B cell (primary cell): ENCODE results near the gene CAMK1. TPM values are rescaled to one million over a fixed set of nuclear protein-coding genes. Genes with fewer than 3 reads are reported as not detected.

Source experiments
- ATAC-seq: fragments of 200-7000 bp; cut with Tn5 transposase; one replicate; pipeline ENCODE4 v1.10.0; 2021; ENCODE audit warnings: low read depth, mild to moderate bottlenecking, moderate number of reproducible peaks, moderate library complexity
- CTCF ChIA-PET: fragments of 350-600 bp; sonication (Branson Sonifier 250); formaldehyde crosslinking; loops from one replicate; lab custom pipeline; 2021; ENCODE audit warnings: antibody characterized with exemption, inconsistent platforms; lab: Charles Lee
- POLR2A ChIA-PET: fragments of 350-600 bp; sonication (Branson Sonifier 250); formaldehyde crosslinking; loops from one replicate; lab custom pipeline; 2021; ENCODE audit warnings: antibody characterized with exemption; lab: Charles Lee
- DNase-seq: peaks from one replicate; pipeline ENCODE4 v3.0.0; 2013
- H2AFZ ChIP-seq: 2 replicates; pipeline ENCODE4 v1.6.1; 2012; ENCODE audit warnings: mild to moderate bottlenecking, low read depth, low read length; ENCODE audit not compliant: insufficient read depth, poor library complexity, severe bottlenecking
- H3K27ac ChIP-seq, 2 donors: 1 replicate in 1 of 2; 2 replicates in 1 of 2; pipeline ENCODE4 v1.5.1; 2012 to 2013; ENCODE audit warnings: low read length in 2 of 2, mild to moderate bottlenecking in 2 of 2, moderate library complexity in 1 of 2
- H3K27me3 ChIP-seq, 4 experiments: fragments of 200-600 bp in 1 of 4; sonication (generic) in 1 of 4; replicated peaks in 1 of 4; 1 replicate in 2 of 4; 2 replicates in 2 of 4; pipeline versions ENCODE4 v1.6.1 to v1.7.0; 2013 to 2016; ENCODE audit warnings: low read length in 3 of 4, mild to moderate bottlenecking in 2 of 4, mixed read lengths in 1 of 4, moderate library complexity in 1 of 4; ENCODE audit not compliant: insufficient read depth in 4 of 4, control insufficient read depth in 3 of 4; ENCODE audit errors: control extremely low read depth in 1 of 4
- H3K36me3 ChIP-seq, 2 experiments: replicated peaks in 1 of 2; 1 replicate in 1 of 2; 2 replicates in 1 of 2; pipeline versions ENCODE4 v1.6.1 to v1.7.1; 2013; ENCODE audit warnings: low read length in 1 of 2; ENCODE audit not compliant: insufficient read depth in 2 of 2, control insufficient read depth in 1 of 2; ENCODE audit errors: control extremely low read depth in 1 of 2, extremely low read depth in 1 of 2
- H3K4me1 ChIP-seq, 2 donors: fragments of 200-600 bp in 1 of 2; sonication (generic) in 1 of 2; 1 replicate in 1 of 2; 2 replicates in 1 of 2; pipeline versions ENCODE4 v1.5.1 to v1.6.1; 2013 to 2017; ENCODE audit warnings: low read length in 2 of 2; ENCODE audit not compliant: control insufficient read depth in 2 of 2, insufficient read depth in 2 of 2
- H3K4me2 ChIP-seq: replicated peaks from 2 replicates; pipeline ENCODE3; 2012; ENCODE audit warnings: mild to moderate bottlenecking, low read depth, low read length; ENCODE audit not compliant: poor library complexity, severe bottlenecking
- H3K4me3 ChIP-seq, 5 experiments: fragments of 200-600 bp in 1 of 5; sonication (generic) in 1 of 5; 1 replicate in 3 of 5; 2 replicates in 2 of 5; pipeline versions ENCODE4 v1.5.1 to v1.7.0; 2011 to 2016; ENCODE audit warnings: low read length in 4 of 5, mild to moderate bottlenecking in 4 of 5, low read depth in 2 of 5, control low read depth in 1 of 5, moderate library complexity in 1 of 5; ENCODE audit not compliant: insufficient read depth in 1 of 5; ENCODE audit errors: control extremely low read depth in 1 of 5, extremely low read depth in 1 of 5
- H3K79me2 ChIP-seq: fragments of 200-600 bp; sonication (generic); one replicate; pipeline ENCODE4 v1.6.0; 2016; ENCODE audit warnings: low read length; ENCODE audit not compliant: control insufficient read depth, insufficient read depth
- H3K9ac ChIP-seq: fragments of 200-600 bp; sonication (generic); 2 replicates; pipeline ENCODE4 v1.6.1; 2017; ENCODE audit warnings: mild to moderate bottlenecking, low read length, moderate library complexity
- H3K9me3 ChIP-seq, 3 donors: one replicate each; pipeline versions ENCODE4 v1.6.1 to v1.7.1; 2013; ENCODE audit warnings: low read length in 2 of 3; ENCODE audit not compliant: control insufficient read depth in 2 of 3, insufficient read depth in 1 of 3; ENCODE audit errors: control extremely low read depth in 1 of 3
- H4K20me1 ChIP-seq: 2 replicates; pipeline ENCODE4 v1.6.0; 2012; ENCODE audit warnings: mild to moderate bottlenecking, low read length; ENCODE audit not compliant: insufficient read depth, control insufficient read depth, poor library complexity, severe bottlenecking
- H3K27ac Mint-ChIP-seq: one replicate; pipeline ENCODE4 v1.8.0; 2021; ENCODE audit warnings: mixed read lengths
- H3K27me3 Mint-ChIP-seq: one replicate; pipeline ENCODE4 v1.8.0; 2021; ENCODE audit warnings: mixed read lengths
- H3K4me1 Mint-ChIP-seq: one replicate; pipeline ENCODE4 v1.8.0; 2021; ENCODE audit warnings: mixed read lengths
- H3K4me3 Mint-ChIP-seq: one replicate; pipeline ENCODE4 v1.8.0; 2021; ENCODE audit warnings: mixed read lengths
- H3K9me3 Mint-ChIP-seq: one replicate; pipeline ENCODE4 v1.8.0; 2022; ENCODE audit warnings: mixed read lengths; ENCODE audit not compliant: insufficient read depth
- CTCF ChIP-seq: fragments of 200-600 bp; IDR thresholded peaks from one replicate; pipeline ENCODE4 v1.8.0; 2022; ENCODE audit warnings: antibody characterized with exemption, mild to moderate bottlenecking
- EZH2 ChIP-seq: IDR thresholded peaks from 2 replicates; pipeline ENCODE4 v1.6.1; 2012; ENCODE audit warnings: borderline replicate concordance, low read depth, mild to moderate bottlenecking, moderate library complexity, low read length; ENCODE audit not compliant: insufficient read depth, poor library complexity, severe bottlenecking
- WGBS: methylation state at CpG from one replicate; pipeline ENCODE4 v1.1.5; 2013; ENCODE audit warnings: missing lambda C conversion rate; ENCODE audit not compliant: insufficient coverage; 5-methylcytosine and 5-hydroxymethylcytosine counted together
- intact Hi-C: fragments of 100-400 bp; cut with micrococcal nuclease; formaldehyde crosslinking; loops from one replicate; pipeline ENCODE4 v1.10.0; 2022
- polyA plus RNA-seq: library from polyadenylated mRNA; depleted of rRNA; stranded (reverse); fragments of >200 nt; gene quantifications from 2 replicates; pipeline ENCODE4 v1.2.3, GENCODE V29; 2012
- total RNA-seq, 2 donors: library from RNA; stranded (reverse); fragments of 120-200 nt in 1 of 2; gene quantifications; 1 replicate in 1 of 2; 2 replicates in 1 of 2; pipeline versions ENCODE4 v1.2.3 to v1.2.4, GENCODE V29; 2013 to 2022

The CAMK1 gene
- total and polyA plus RNA-seq, 2 donors (not counting 1 experiment from before 2014, with no cell fraction given), result 0.57 to 0.82 TPM

- H3K4me3 ChIP-seq, result no peak overlapping the region
- TF ChIP-seq CTCF (no peak), EZH2 (no peak)
- no peaks in the 10 kb centered on the region for H3K79me2 ChIP-seq
- Mint-ChIP-seq H3K4me1 (peaks cover 59% of the 10 kb centered on the region), H3K9me3 (no peaks in the 10 kb centered on the region), H3K27me3 (no peaks in the 10 kb centered on the region), H3K4me3 (peak overlapping the region; percentile 40), H3K27ac (peak overlapping the region; percentile 78)
- intact Hi-C loops, result loop anchor here (1.0 kb wide), 1 partner anchor 47 kb away; the partner anchor contains the start of gene BRPF1
- H3K36me3 ChIP-seq, result peaks cover 0 to 11% of the 10 kb centered on the region in 2 experiments
- no peaks in the 10 kb centered on the region for H4K20me1 ChIP-seq
- ATAC-seq (no peak), DNase-seq (no peak)
- CTCF ChIA-PET, result interaction anchor here (1.0 kb wide), 1 partner anchor 168 kb away, joined by 3 read pairs; no protein-coding TSS in a partner anchor
- 100% methylated on average over 3 of the region's 5 CpGs for WGBS
- H2AFZ ChIP-seq, result no peak overlapping the region
- H3K27me3 ChIP-seq, result no peaks in the 10 kb centered on the region
- peaks cover 51 to 59% of the 10 kb centered on the region in 2 donors for H3K4me1 ChIP-seq
- H3K9me3 ChIP-seq, result no peaks in the 10 kb centered on the region
- H3K9ac ChIP-seq, result no peak overlapping the region
- peak overlapping the region; percentile 59 for H3K4me2 ChIP-seq
- POLR2A ChIA-PET, result interaction anchor here (2.0 kb wide), 1 partner anchor 14 kb away, joined by 8 read pairs; the partner anchor contains the start of genes ARPC4 and TADA3
- H3K27ac ChIP-seq, result no peak overlapping the region
Observed at GRCh38 chr3:9778143-9779074, 8.7 kb upstream of the CAMK1 start.

GRCh38 chr3:9777694-9778021 is 7.9 kb upstream of the CAMK1 start:
- Histone ChIP-seq H3K27me3 (no peaks in the 10 kb centered on the region), H3K4me3 (no peak overlapping the region), H3K9ac (no peak overlapping the region), H2AFZ (no peak overlapping the region), H3K36me3 (peaks cover 0 to 7% of the 10 kb centered on the region in 2 experiments), H3K27ac (no peak overlapping the region), H3K79me2 (no peaks in the 10 kb centered on the region), H4K20me1 (no peaks in the 10 kb centered on the region), H3K4me1 (peaks cover 50 to 56% of the 10 kb centered on the region in 2 donors), H3K4me2 (no peak overlapping the region), H3K9me3 (no peaks in the 10 kb centered on the region)
- intact Hi-C loops, result no loop called here
- ChIA-PET POLR2A (no interaction called here), CTCF (no interaction called here)
- no peak overlapping the region for H3K4me3 Mint-ChIP-seq
- no CpG with 5 or more reads among the region's 1 CpG for WGBS
- H3K27me3 Mint-ChIP-seq, result no peaks in the 10 kb centered on the region
- H3K27ac Mint-ChIP-seq, result no peak overlapping the region
- H3K9me3 Mint-ChIP-seq, result no peaks in the 10 kb centered on the region
- H3K4me1 Mint-ChIP-seq, result peaks cover 55% of the 10 kb centered on the region
- no peak for DNase-seq
- no peak for TF ChIP-seq EZH2
- TF ChIP-seq CTCF, result no peak
- no peak for ATAC-seq
